Measurements from ENCODE around the gene KLHDC1.

- TF ChIP-seq CTCF (conservative IDR thresholded peaks at IDR 0.05 in 1 of 2, IDR thresholded peaks at IDR 0.05 in 1 of 2; ENCODE audit: low read depth in 1 of 2, low read length in 2 of 2) (no peak), EZH2 (IDR thresholded peaks at IDR 0.05; ENCODE audit: low read length, missing control alignments) (no peak)
These were observed 1.9 kb upstream of the KLHDC1 start for GRCh38 chr14:49691031-49691430.
